Stimulated activated CD8-positive, alpha-beta memory T cell treated with anti-CD3 and anti-CD28 coated beads, Interleukin-7, amount 100 ng/mL, for 48 hours (primary cell): ENCODE measurements around the gene OPN5.
"Not testable (repeated sequence)": the region's sequence is repeated elsewhere in the genome, so short reads cannot be mapped to it uniquely, and the experiment has no call there.

ENCODE experiments used
- DNase-seq, 2 donors: peaks; one replicate each; pipeline ENCODE4 v3.0.0-alpha.2; 2020; ENCODE audit warnings: low read depth in 1 of 2; ENCODE audit errors: extremely low read depth in 1 of 2

The OPN5 gene

GRCh38 chr6:47781732-47782131 lies at the start of gene OPN5:
TSS of gene OPN5 (plus strand) at chr6:47782032. CDS start at chr6:47782067, 35 bp downstream.
- DNase-seq, result no peak

- no peak for DNase-seq
These were observed 47.8 kb upstream of the OPN5 start for GRCh38 chr6:47733879-47734558.

GRCh38 chr6:47734831-47735481 lies 46.9 kb upstream of the OPN5 start:
- no peak for DNase-seq

GRCh38 chr6:47736083-47736700 lies 45.6 kb upstream of the OPN5 start:
- DNase-seq, result no peak

GRCh38 chr6:47737406-47737805 lies 44.4 kb upstream of the OPN5 start:
- no peak for DNase-seq

GRCh38 chr6:47740714-47741113 lies 41.1 kb upstream of the OPN5 start:
- no peak for DNase-seq

- DNase-seq, result no peak
These were observed 40.0 kb upstream of the OPN5 start for GRCh38 chr6:47741807-47742206.

GRCh38 chr6:47743744-47744143 lies 38.1 kb upstream of the OPN5 start:
- DNase-seq, result no peak

GRCh38 chr6:47745269-47745668 lies 36.6 kb upstream of the OPN5 start:
- DNase-seq, result not testable (repeated sequence)

GRCh38 chr6:47749757-47750156 lies 32.1 kb upstream of the OPN5 start:
- DNase-seq, result no peak

- DNase-seq, result no peak
These were observed 29.0 kb upstream of the OPN5 start for GRCh38 chr6:47752801-47753200.

- no peak for DNase-seq
These were observed 22.5 kb upstream of the OPN5 start for GRCh38 chr6:47759364-47759763.

GRCh38 chr6:47762502-47762901 lies 19.3 kb upstream of the OPN5 start:
- DNase-seq, result no peak

GRCh38 chr6:47766445-47766844 lies 15.4 kb upstream of the OPN5 start:
- DNase-seq, result no peak

- no peak for DNase-seq
These were observed 14.7 kb upstream of the OPN5 start for GRCh38 chr6:47767102-47767501.

GRCh38 chr6:47769982-47770381 lies 11.8 kb upstream of the OPN5 start:
- no peak for DNase-seq

- DNase-seq, result no peak
These were observed 9.5 kb upstream of the OPN5 start for GRCh38 chr6:47772359-47772758.

- no peak for DNase-seq
These were observed 8.8 kb upstream of the OPN5 start for GRCh38 chr6:47773005-47773404.

- DNase-seq, result no peak
These were observed 1.1 kb upstream of the OPN5 start for GRCh38 chr6:47780510-47781356.

- no peak for DNase-seq
These were observed 3.4 kb downstream of the OPN5 start for GRCh38 chr6:47785182-47785581.
